Breast epithelium (tissue), 4 donors: ENCODE data around the gene FHIT. TPM values are rescaled to one million over a fixed set of nuclear protein-coding genes. Genes with fewer than 3 reads are reported as not detected.

Experiments used
- DNase-seq, 2 donors: peaks; one replicate each; pipeline ENCODE4 v3.0.0-alpha.2; 2019; ENCODE audit warnings: low spot score in 2 of 2
- H3K27ac ChIP-seq, 2 donors: fragments of 200-600 bp; sonication (generic) in 1 of 2; one replicate each; pipeline ENCODE4 v1.5.1; 2016 to 2019; ENCODE audit warnings: mild to moderate bottlenecking in 1 of 2
- H3K27me3 ChIP-seq, 2 donors: fragments of 200-600 bp; sonication (generic) in 1 of 2; one replicate each; pipeline versions ENCODE4 v1.5.1 to v1.6.0; 2017 to 2019; ENCODE audit warnings: control low read depth in 1 of 2, mild to moderate bottlenecking in 1 of 2
- H3K36me3 ChIP-seq: fragments of 200-600 bp; one replicate; pipeline ENCODE4 v1.5.1; 2019
- H3K4me1 ChIP-seq, 2 donors: fragments of 200-600 bp; sonication (generic); one replicate each; pipeline ENCODE4 v1.5.1; 2016 to 2019; ENCODE audit warnings: control low read depth in 1 of 2
- H3K4me3 ChIP-seq, 3 donors: fragments of 200-600 bp; sonication (generic); 1 replicate in 2 of 3; 2 replicates in 1 of 3; pipeline ENCODE4 v1.5.1; 2016 to 2019; ENCODE audit warnings: mild to moderate bottlenecking in 3 of 3, moderate library complexity in 2 of 3
- H3K9me3 ChIP-seq, 2 donors: fragments of 200-600 bp; sonication (generic) in 1 of 2; one replicate each; pipeline ENCODE4 v1.5.1; 2016 to 2019; ENCODE audit warnings: control low read depth in 1 of 2
- CTCF ChIP-seq, 3 donors: fragments of 450-650 bp; IDR thresholded peaks; one replicate each; pipeline ENCODE4 v1.5.1; 2016 to 2017; ENCODE audit warnings: antibody characterized with exemption in 3 of 3, mild to moderate bottlenecking in 3 of 3, moderate library complexity in 3 of 3
- POLR2A ChIP-seq: fragments of 450-650 bp; IDR thresholded peaks from one replicate; pipeline ENCODE4 v1.6.1; 2016; ENCODE audit warnings: antibody characterized with exemption, mild to moderate bottlenecking, moderate library complexity
- POLR2AphosphoS5 ChIP-seq, 3 donors: sonication (generic); formaldehyde crosslinking; IDR thresholded peaks; one replicate each; pipeline ENCODE4 v1.6.1; 2017; ENCODE audit warnings: antibody characterized with exemption in 3 of 3
- intact Hi-C: fragments of 100-400 bp; cut with DNase I; formaldehyde crosslinking; loops from one replicate; pipeline ENCODE4 v1.15.1; 2023; ENCODE audit warnings: low total_unique reads
- total RNA-seq, 3 donors: library from RNA; depleted of rRNA; stranded (reverse); fragments of >200 nt; gene quantifications; one replicate each; pipeline ENCODE4 v1.1.0, GENCODE V29; 2016

Gene FHIT
- total RNA-seq, 3 donors from 2014 or later: 9.0 to 19.2 (median 17.7) TPM

- intact Hi-C loops: no loop called here
- Histone ChIP-seq H3K36me3 (no peaks in the 10 kb centered on the region), H3K27ac (no peak overlapping the region), H3K27me3 (no peaks in the 10 kb centered on the region), H3K4me1 (no peaks in the 10 kb centered on the region), H3K9me3 (no peaks in the 10 kb centered on the region), H3K4me3 (no peak overlapping the region)
- TF ChIP-seq POLR2A (no peak), POLR2AphosphoS5 (IDR thresholded peaks at IDR 0.05) (no peak), CTCF (IDR thresholded peaks at IDR 0.05) (no peak)
- DNase-seq: no peak
These were observed 984.8 kb downstream of the FHIT start for GRCh38 chr3:60266444-60266843.

- no peaks in the 10 kb centered on the region for H3K9me3 ChIP-seq
- no peak for DNase-seq
- intact Hi-C loops: no loop called here
- H3K4me1 ChIP-seq: no peaks in the 10 kb centered on the region
- H3K36me3 ChIP-seq: no peaks in the 10 kb centered on the region
- no peak overlapping the region for H3K27ac ChIP-seq
- H3K4me3 ChIP-seq: no peak overlapping the region
- TF ChIP-seq POLR2A (no peak), CTCF (IDR thresholded peaks at IDR 0.05) (no peak), POLR2AphosphoS5 (IDR thresholded peaks at IDR 0.05) (no peak)
- H3K27me3 ChIP-seq: no peaks in the 10 kb centered on the region
These were observed 988.1 kb downstream of the FHIT start for GRCh38 chr3:60263191-60263590.

GRCh38 chr3:60262546-60262945 is 988.7 kb downstream of the FHIT start:
- Histone ChIP-seq H3K27ac (no peak overlapping the region), H3K9me3 (no peaks in the 10 kb centered on the region), H3K4me3 (no peak overlapping the region), H3K27me3 (no peaks in the 10 kb centered on the region), H3K4me1 (no peaks in the 10 kb centered on the region), H3K36me3 (no peaks in the 10 kb centered on the region)
- TF ChIP-seq POLR2AphosphoS5 (IDR thresholded peaks at IDR 0.05): no peak
- no peak for TF ChIP-seq CTCF (IDR thresholded peaks at IDR 0.05)
- TF ChIP-seq POLR2A: no peak
- intact Hi-C loops: no loop called here
- DNase-seq: no peak

GRCh38 chr3:60260546-60260945 is 990.7 kb downstream of the FHIT start:
- Histone ChIP-seq H3K36me3 (no peaks in the 10 kb centered on the region), H3K9me3 (no peaks in the 10 kb centered on the region), H3K27me3 (no peaks in the 10 kb centered on the region), H3K4me3 (no peak overlapping the region), H3K27ac (no peak overlapping the region), H3K4me1 (no peaks in the 10 kb centered on the region)
- TF ChIP-seq POLR2A: no peak
- no peak for TF ChIP-seq CTCF (IDR thresholded peaks at IDR 0.05)
- TF ChIP-seq POLR2AphosphoS5 (IDR thresholded peaks at IDR 0.05): no peak
- no peak for DNase-seq
- intact Hi-C loops: no loop called here

GRCh38 chr3:60250810-60251209 is 1000.4 kb downstream of the FHIT start:
- Histone ChIP-seq H3K27me3 (no peaks in the 10 kb centered on the region), H3K4me3 (no peak overlapping the region), H3K9me3 (no peaks in the 10 kb centered on the region), H3K27ac (no peak overlapping the region), H3K36me3 (no peaks in the 10 kb centered on the region), H3K4me1 (no peaks in the 10 kb centered on the region)
- DNase-seq: no peak
- intact Hi-C loops: no loop called here
- TF ChIP-seq POLR2A (no peak), CTCF (IDR thresholded peaks at IDR 0.05) (no peak), POLR2AphosphoS5 (IDR thresholded peaks at IDR 0.05) (no peak)
